Subcutaneous adipose tissue (tissue), 4 donors: ENCODE data around the gene FAM167B. TPM values are rescaled to one million over a fixed set of nuclear protein-coding genes. Genes with fewer than 3 reads are reported as not detected.

Experiments
- CTCF ChIP-seq: fragments of 450-650 bp; IDR thresholded peaks from one replicate; pipeline ENCODE4 v1.5.1; 2016; ENCODE audit warnings: low read depth, mild to moderate bottlenecking, control low read depth, antibody characterized with exemption, moderate library complexity
- total RNA-seq, 4 donors: library from RNA; depleted of rRNA; stranded (reverse); fragments of >200 nt; gene quantifications; one replicate each; pipeline ENCODE4 v1.1.0, GENCODE V29; 2016

Gene FAM167B
- 1 to 10 TPM in 2 of 4 donors, under 1 TPM in 2; 0.85 to 5.5 (median 1.1) TPM for total RNA-seq

GRCh38 chr1:32246888-32247273, at the start of gene FAM167B:
Gene FAM167B (plus strand): TSS chr1:32247222. CDS start chr1:32247422, 200 bp downstream.
- no peak for TF ChIP-seq CTCF

GRCh38 chr1:32197837-32198236, 49.2 kb upstream of the FAM167B start:
- no peak for TF ChIP-seq CTCF

- no peak for TF ChIP-seq CTCF
Measured at GRCh38 chr1:32198237-32199042, 48.6 kb upstream of the FAM167B start.

GRCh38 chr1:32199043-32199716, 47.8 kb upstream of the FAM167B start:
- no peak for TF ChIP-seq CTCF

- TF ChIP-seq CTCF, result no peak
Measured at GRCh38 chr1:32199717-32200072, 47.3 kb upstream of the FAM167B start.

- TF ChIP-seq CTCF, result no peak
Measured at GRCh38 chr1:32200226-32201010, 46.6 kb upstream of the FAM167B start, which contains the start of gene CCDC28B. Gene CCDC28B (plus strand): TSS chr1:32200595. CDS start chr1:32201936, 1,341 bp downstream.
